ENCODE measurements around the gene USP6. TPM values are rescaled to one million over a fixed set of nuclear protein-coding genes. Genes with fewer than 3 reads are reported as not detected.
"Not testable (repeated sequence)": the region's sequence is repeated elsewhere in the genome, so short reads cannot be mapped to it uniquely, and the experiment has no call there.

USP6 gene
- total RNA-seq, 1 experiment from 2014 or later, result not detected

- Histone ChIP-seq H3F3A (ENCODE audit: low read length, unreplicated experiment) (no peaks in the 10 kb centered on the region), H4K20me1 (ENCODE audit: low read length) (no peaks in the 10 kb centered on the region), H3K9ac (ENCODE audit: low read length) (no peak overlapping the region), H2AFZ (ENCODE audit: low read length) (no peak overlapping the region), H3K27ac (ENCODE audit: low read length) (no peak overlapping the region), H3K36me3 (ENCODE audit: low read depth, low read length) (no peaks in the 10 kb centered on the region), H3K4me2 (ENCODE audit: low read length) (no peak overlapping the region), H3K4me1 (ENCODE audit: insufficient read depth, low read length) (no peaks in the 10 kb centered on the region), H3K9me2 (replicated peaks; ENCODE audit: low read length) (no peaks in the 10 kb centered on the region), H3K4me3 (ENCODE audit: low read length) (no peak overlapping the region), H3K9me3 (ENCODE audit: low read length) (no peaks in the 10 kb centered on the region), H3K27me3 (ENCODE audit: low read length) (no peaks in the 10 kb centered on the region), H3K79me2 (ENCODE audit: low read length) (no peaks in the 10 kb centered on the region)
- DNase-seq (no peak), ATAC-seq (no peak)
- intact Hi-C loops (cut with micrococcal nuclease), result no loop called here
- POLR2A ChIA-PET (ENCODE audit: unreplicated experiment), result no interaction called here
- no TSS peak for BruUV-seq (replicated peaks)
- CTCF ChIA-PET, result no interaction called here
- TF ChIP-seq CTCF (conservative IDR thresholded peaks at IDR 0.05; ENCODE audit: low read depth, low read length) (no peak), EZH2 (IDR thresholded peaks at IDR 0.05; ENCODE audit: low read length, unreplicated experiment) (no peak), EZH2phosphoT487 (IDR thresholded peaks at IDR 0.05; ENCODE audit: borderline replicate concordance, low read length) (no peak)
These were observed 13.2 kb downstream of the USP6 start for GRCh38 chr17:5128905-5129535.

GRCh38 chr17:5129770-5130169, 13.9 kb downstream of the USP6 start:
- H3F3A ChIP-seq (ENCODE audit: low read length, unreplicated experiment); BruUV-seq (replicated peaks); intact Hi-C loops (cut with micrococcal nuclease); CTCF ChIA-PET; H3K4me3 ChIP-seq (ENCODE audit: low read length); H2AFZ ChIP-seq (ENCODE audit: low read length); ATAC-seq; H3K79me2 ChIP-seq (ENCODE audit: low read length); POLR2A ChIA-PET (ENCODE audit: unreplicated experiment); H3K9me2 ChIP-seq (replicated peaks; ENCODE audit: low read length); H4K20me1 ChIP-seq (ENCODE audit: low read length); DNase-seq; H3K9me3 ChIP-seq (ENCODE audit: low read length); H3K4me1 ChIP-seq (ENCODE audit: insufficient read depth, low read length); H3K9ac ChIP-seq (ENCODE audit: low read length); H3K4me2 ChIP-seq (ENCODE audit: low read length); H3K36me3 ChIP-seq (ENCODE audit: low read depth, low read length); H3K27ac ChIP-seq (ENCODE audit: low read length); H3K27me3 ChIP-seq (ENCODE audit: low read length): not testable (repeated sequence)

- H3K79me2 ChIP-seq (ENCODE audit: low read length); H3K9me3 ChIP-seq (ENCODE audit: low read length); H3K4me2 ChIP-seq (ENCODE audit: low read length); POLR2A ChIA-PET (ENCODE audit: unreplicated experiment); H3K27ac ChIP-seq (ENCODE audit: low read length); BruUV-seq (replicated peaks); H3K4me1 ChIP-seq (ENCODE audit: insufficient read depth, low read length); ATAC-seq; H3K27me3 ChIP-seq (ENCODE audit: low read length); H3F3A ChIP-seq (ENCODE audit: low read length, unreplicated experiment); H3K36me3 ChIP-seq (ENCODE audit: low read depth, low read length); H4K20me1 ChIP-seq (ENCODE audit: low read length); CTCF ChIA-PET; DNase-seq; H3K4me3 ChIP-seq (ENCODE audit: low read length); intact Hi-C loops (cut with micrococcal nuclease); H3K9me2 ChIP-seq (replicated peaks; ENCODE audit: low read length); H2AFZ ChIP-seq (ENCODE audit: low read length); H3K9ac ChIP-seq (ENCODE audit: low read length): not testable (repeated sequence)
These were observed 14.4 kb downstream of the USP6 start for GRCh38 chr17:5130261-5130660.

- POLR2A ChIA-PET (ENCODE audit: unreplicated experiment); H3K4me1 ChIP-seq (ENCODE audit: insufficient read depth, low read length); H3F3A ChIP-seq (ENCODE audit: low read length, unreplicated experiment): not testable (repeated sequence)
These were observed 14.9 kb downstream of the USP6 start for GRCh38 chr17:5130687-5131086.

More at GRCh38 chr17:5130687-5131086, 14.9 kb downstream of the USP6 start:
- H2AFZ ChIP-seq (ENCODE audit: low read length); H3K9ac ChIP-seq (ENCODE audit: low read length); H3K27ac ChIP-seq (ENCODE audit: low read length); intact Hi-C loops (cut with micrococcal nuclease); H3K4me3 ChIP-seq (ENCODE audit: low read length); H3K9me2 ChIP-seq (replicated peaks; ENCODE audit: low read length); H3K79me2 ChIP-seq (ENCODE audit: low read length); DNase-seq; BruUV-seq (replicated peaks); H4K20me1 ChIP-seq (ENCODE audit: low read length); H3K36me3 ChIP-seq (ENCODE audit: low read depth, low read length); H3K9me3 ChIP-seq (ENCODE audit: low read length); ATAC-seq; H3K27me3 ChIP-seq (ENCODE audit: low read length); H3K4me2 ChIP-seq (ENCODE audit: low read length); CTCF ChIA-PET: not testable (repeated sequence)
